ENCODE measurements around the gene OSBPL9. TPM values are rescaled to one million over a fixed set of nuclear protein-coding genes. Genes with fewer than 3 reads are reported as not detected.

Gene OSBPL9
- total and polyA plus RNA-seq, 8 donors, result 63.1 to 139 (median 114) TPM

GRCh38 chr1:51744506-51745303, 127.8 kb downstream of the OSBPL9 start:
- peaks cover 0 to 9% of the 10 kb centered on the region in 2 donors for H3K4me1 ChIP-seq
- H3K27ac ChIP-seq, result no peak overlapping the region
- H3K27me3 ChIP-seq, result no peaks in the 10 kb centered on the region
- intact Hi-C loops (cut with DNase I), result no loop called here
- TF ChIP-seq CTCF (IDR thresholded peaks at IDR 0.05), result no peak
- no peak for DNase-seq
- no peak for ATAC-seq
- H3K4me3 ChIP-seq, result no peak overlapping the region
- H3K9me3 ChIP-seq, result no peaks in the 10 kb centered on the region
- H3K36me3 ChIP-seq, result peaks cover 0 to 4% of the 10 kb centered on the region in 2 donors

GRCh38 chr1:51745304-51745570, 128.3 kb downstream of the OSBPL9 start:
- no peak overlapping the region for H3K27ac ChIP-seq
- H3K4me3 ChIP-seq, result no peak overlapping the region
- H3K9me3 ChIP-seq, result no peaks in the 10 kb centered on the region
- peaks cover 0 to 11% of the 10 kb centered on the region in 2 donors for H3K4me1 ChIP-seq
- TF ChIP-seq CTCF (IDR thresholded peaks at IDR 0.05), result no peak
- H3K27me3 ChIP-seq, result no peaks in the 10 kb centered on the region
- peaks cover 0 to 4% of the 10 kb centered on the region in 2 donors for H3K36me3 ChIP-seq
- ATAC-seq (no peak), DNase-seq (no peak)
- intact Hi-C loops (cut with DNase I), result no loop called here

GRCh38 chr1:51749151-51749550, 132.3 kb downstream of the OSBPL9 start:
- H3K27me3 ChIP-seq, result no peaks in the 10 kb centered on the region
- peaks cover 0 to 2% of the 10 kb centered on the region in 2 donors for H3K4me1 ChIP-seq
- H3K9me3 ChIP-seq, result no peaks in the 10 kb centered on the region
- DNase-seq (no peak), ATAC-seq (no peak)
- H3K27ac ChIP-seq, result no peak overlapping the region
- no peak overlapping the region for H3K4me3 ChIP-seq
- peaks cover 0 to 18% of the 10 kb centered on the region in 2 donors for H3K36me3 ChIP-seq
- no peak for TF ChIP-seq CTCF (IDR thresholded peaks at IDR 0.05)
- intact Hi-C loops (cut with DNase I), result no loop called here

GRCh38 chr1:51750218-51750617, 133.3 kb downstream of the OSBPL9 start:
- DNase-seq (no peak), ATAC-seq (peak; percentile 22)
- intact Hi-C loops (cut with DNase I), result no loop called here
- no peak for TF ChIP-seq CTCF (IDR thresholded peaks at IDR 0.05)
- Histone ChIP-seq H3K27me3 (no peaks in the 10 kb centered on the region), H3K4me3 (no peak overlapping the region), H3K36me3 (peaks cover 0 to 18% of the 10 kb centered on the region in 2 donors), H3K9me3 (no peaks in the 10 kb centered on the region), H3K27ac (no peak overlapping the region), H3K4me1 (peaks cover 0 to 2% of the 10 kb centered on the region in 2 donors)

- TF ChIP-seq CTCF (IDR thresholded peaks at IDR 0.05), result no peak
- H3K27ac ChIP-seq, result no peak overlapping the region
- H3K4me3 ChIP-seq, result no peak overlapping the region
- DNase-seq (no peak), ATAC-seq (no peak)
- intact Hi-C loops (cut with DNase I), result no loop called here
- peaks cover 0 to 18% of the 10 kb centered on the region in 2 donors for H3K36me3 ChIP-seq
- no peaks in the 10 kb centered on the region for H3K9me3 ChIP-seq
- H3K4me1 ChIP-seq, result peaks cover 0 to 2% of the 10 kb centered on the region in 2 donors
- no peaks in the 10 kb centered on the region for H3K27me3 ChIP-seq
Measured at GRCh38 chr1:51750729-51751128, 133.8 kb downstream of the OSBPL9 start.
